AG04449 (cell line): ENCODE measurements around the gene SMYD1.

Experiments used
- CTCF ChIA-PET: fragments of 350-600 bp; formaldehyde crosslinking; extraction: SDS; loops from one replicate; lab custom pipeline; 2021; ENCODE audit warnings: antibody characterized with exemption; lab: Yijun Ruan, JAX
- POLR2A ChIA-PET: fragments of 400-600, 350-600 bp; formaldehyde crosslinking; extraction: SDS; loops from one replicate; lab custom pipeline; 2020; ENCODE audit warnings: antibody characterized with exemption, inconsistent platforms; lab: Yijun Ruan, JAX
- DNase-seq: peaks from one replicate; pipeline ENCODE4 v3.0.0-alpha.2; 2010; ENCODE audit warnings: low read depth, low spot score
- H3K4me3 ChIP-seq: 2 replicates; pipeline ENCODE4 v1.5.1; 2011; ENCODE audit warnings: low read depth, mild to moderate bottlenecking, control low read depth, low read length
- TF ChIP-seq, protein P1 (sequence below): IDR thresholded peaks from one replicate; pipeline ENCODE4 v1.5.1; 2011; ENCODE audit warnings: mild to moderate bottlenecking, moderate library complexity, low read length, control low read depth, inconsistent platforms; ENCODE audit not compliant: insufficient read depth; ENCODE audit errors: missing control alignments

SMYD1 gene

DNA sequence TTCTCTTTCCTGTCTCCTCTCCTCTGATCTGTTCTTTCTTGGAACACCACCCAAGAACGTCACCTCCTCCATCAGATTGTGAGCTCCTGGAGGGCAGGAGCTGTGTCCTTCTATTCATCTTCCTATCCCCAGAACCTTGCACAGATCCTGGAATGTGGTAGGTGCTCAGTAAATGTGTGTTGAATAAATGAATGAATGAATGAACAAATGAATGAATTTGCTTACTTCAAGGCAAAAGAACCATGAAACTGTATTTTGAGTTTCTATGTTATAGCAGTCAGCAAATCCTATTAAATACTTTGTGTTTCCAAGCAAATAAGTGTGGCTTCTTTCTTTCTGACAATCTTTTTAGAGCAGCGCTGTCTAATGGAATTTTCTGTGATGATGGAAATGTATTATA is 45.4 kb downstream of the SMYD1 start:
- CTCF ChIA-PET = no interaction called here
- H3K4me3 ChIP-seq = no peak overlapping the region
- DNase-seq = no peak
- TF ChIP-seq, protein P1, sequence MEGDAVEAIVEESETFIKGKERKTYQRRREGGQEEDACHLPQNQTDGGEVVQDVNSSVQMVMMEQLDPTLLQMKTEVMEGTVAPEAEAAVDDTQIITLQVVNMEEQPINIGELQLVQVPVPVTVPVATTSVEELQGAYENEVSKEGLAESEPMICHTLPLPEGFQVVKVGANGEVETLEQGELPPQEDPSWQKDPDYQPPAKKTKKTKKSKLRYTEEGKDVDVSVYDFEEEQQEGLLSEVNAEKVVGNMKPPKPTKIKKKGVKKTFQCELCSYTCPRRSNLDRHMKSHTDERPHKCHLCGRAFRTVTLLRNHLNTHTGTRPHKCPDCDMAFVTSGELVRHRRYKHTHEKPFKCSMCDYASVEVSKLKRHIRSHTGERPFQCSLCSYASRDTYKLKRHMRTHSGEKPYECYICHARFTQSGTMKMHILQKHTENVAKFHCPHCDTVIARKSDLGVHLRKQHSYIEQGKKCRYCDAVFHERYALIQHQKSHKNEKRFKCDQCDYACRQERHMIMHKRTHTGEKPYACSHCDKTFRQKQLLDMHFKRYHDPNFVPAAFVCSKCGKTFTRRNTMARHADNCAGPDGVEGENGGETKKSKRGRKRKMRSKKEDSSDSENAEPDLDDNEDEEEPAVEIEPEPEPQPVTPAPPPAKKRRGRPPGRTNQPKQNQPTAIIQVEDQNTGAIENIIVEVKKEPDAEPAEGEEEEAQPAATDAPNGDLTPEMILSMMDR = no peak
- POLR2A ChIA-PET = no interaction called here

DNA sequence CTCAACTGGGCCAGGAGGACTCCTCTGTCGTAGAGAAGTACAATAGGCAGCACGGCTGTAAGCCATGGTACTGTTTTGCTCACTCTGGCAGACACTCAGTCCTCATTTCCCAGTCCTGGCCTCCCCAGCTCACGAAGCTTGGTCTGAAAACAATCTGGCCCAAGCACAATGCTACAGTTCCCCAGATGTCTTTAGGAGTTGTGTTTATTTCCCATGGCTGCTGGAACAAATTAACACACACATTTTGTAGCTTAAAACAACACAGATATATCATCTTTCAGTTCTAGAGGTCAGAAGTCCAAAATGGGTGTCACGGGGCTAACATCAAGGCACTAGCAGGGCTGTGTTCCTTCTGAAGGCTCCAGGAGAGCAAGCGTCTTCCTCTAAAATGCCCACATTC is 47.3 kb downstream of the SMYD1 start:
- TF ChIP-seq, protein P1 = no peak
- ChIA-PET POLR2A (no interaction called here), CTCF (interaction anchor here (1.2 kb wide), 1 partner anchor 54 kb away, joined by 5 read pairs; no protein-coding TSS in a partner anchor)
- no peak overlapping the region for H3K4me3 ChIP-seq
- DNase-seq = no peak

DNA sequence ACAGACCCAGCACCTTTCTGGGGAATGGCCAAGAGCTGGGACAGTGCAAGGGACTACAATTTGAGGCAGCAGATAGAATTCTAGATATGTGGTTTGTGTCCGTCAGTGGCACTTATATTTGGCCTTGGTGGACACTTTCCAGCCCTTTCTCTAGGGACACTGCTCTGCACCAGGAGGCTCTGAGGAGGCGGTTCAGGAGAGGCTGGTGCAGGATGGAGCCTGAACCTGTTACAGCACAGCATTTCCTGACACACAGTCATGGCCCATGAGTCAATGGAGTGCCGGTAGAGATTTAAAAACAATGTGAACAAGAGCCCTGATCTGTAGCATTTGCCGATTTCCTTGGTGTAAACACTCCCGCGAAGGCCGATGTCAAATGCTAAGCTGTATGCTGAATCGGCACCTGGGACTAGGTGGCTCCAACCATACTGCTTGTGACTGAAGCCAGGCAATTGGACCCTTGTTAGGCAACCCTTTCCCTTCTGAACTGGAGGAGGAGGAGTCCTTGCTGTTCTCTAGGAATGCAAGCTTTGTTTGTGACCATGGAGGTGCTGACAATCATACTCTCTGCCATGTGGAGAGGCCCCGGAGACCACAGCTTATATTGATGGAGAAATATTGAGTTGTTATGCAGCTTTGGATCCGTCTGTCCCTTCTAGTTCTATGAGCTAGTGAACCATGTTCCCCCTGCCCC is 48.3 kb downstream of the SMYD1 start:
- no peak overlapping the region for H3K4me3 ChIP-seq
- no peak for DNase-seq
- ChIA-PET CTCF (no interaction called here), POLR2A (no interaction called here)
- TF ChIP-seq, protein P1 = no peak

DNA sequence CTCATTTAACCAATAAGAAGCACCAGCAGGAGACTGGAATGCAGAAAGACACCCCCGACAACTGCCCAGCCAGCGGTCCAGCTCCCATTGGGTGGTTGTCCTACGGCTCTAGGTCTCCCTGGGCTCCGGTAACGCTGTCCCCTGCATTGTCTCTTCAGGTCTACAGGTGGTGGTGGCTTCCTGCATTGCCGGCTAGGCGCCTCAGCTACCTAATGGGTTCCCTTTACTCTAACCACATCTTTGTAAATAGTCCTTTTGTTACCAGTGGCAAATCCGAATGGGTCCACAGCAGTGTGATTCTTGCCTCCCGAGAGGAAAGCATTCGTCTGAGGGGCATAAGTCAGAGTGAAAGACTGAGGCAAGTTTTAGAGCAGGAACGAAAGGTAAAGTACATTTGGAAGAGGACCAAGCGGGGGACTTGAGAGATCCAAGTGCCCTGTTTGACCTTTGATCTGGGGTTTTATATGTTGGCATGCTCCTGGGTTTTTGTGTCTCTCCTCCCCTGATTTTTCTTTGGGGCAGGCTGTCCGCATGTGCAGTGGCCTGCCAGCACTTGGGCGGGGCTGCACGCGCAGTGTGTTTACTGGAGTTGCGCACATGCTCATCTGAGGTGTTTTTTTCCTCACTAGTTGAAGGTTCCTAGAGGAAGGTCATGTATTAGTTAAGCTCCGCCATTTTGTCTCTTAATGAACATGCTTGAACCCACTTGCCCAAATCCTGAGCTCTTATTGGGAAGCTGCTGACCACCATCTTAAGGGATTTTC is 49.2 kb downstream of the SMYD1 start:
- no peak for DNase-seq
- CTCF ChIA-PET = no interaction called here
- POLR2A ChIA-PET = no interaction called here
- TF ChIP-seq, protein P1 = no peak
- H3K4me3 ChIP-seq = no peak overlapping the region

DNA sequence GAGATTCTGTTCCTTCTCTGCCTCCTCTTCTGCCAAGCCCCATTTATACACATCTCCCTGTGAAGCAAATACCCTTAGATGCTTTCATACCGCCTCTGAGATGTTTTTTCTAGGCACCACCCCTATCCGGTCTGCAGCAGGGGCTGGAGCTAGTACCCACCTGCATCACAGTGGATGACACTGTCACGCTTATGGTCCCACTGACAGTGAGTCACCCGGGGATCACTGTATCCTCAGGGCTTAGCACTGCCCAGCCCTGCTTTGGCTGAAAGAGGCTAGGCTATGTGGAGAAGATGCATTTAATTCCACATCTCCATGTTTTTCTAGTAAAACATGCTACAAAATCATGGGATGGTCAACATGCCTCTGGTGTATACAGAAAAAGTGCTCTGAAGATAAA is 50.3 kb downstream of the SMYD1 start:
- H3K4me3 ChIP-seq = no peak overlapping the region
- no peak for DNase-seq
- TF ChIP-seq, protein P1 = no peak
- CTCF ChIA-PET = no interaction called here
- POLR2A ChIA-PET = no interaction called here

DNA sequence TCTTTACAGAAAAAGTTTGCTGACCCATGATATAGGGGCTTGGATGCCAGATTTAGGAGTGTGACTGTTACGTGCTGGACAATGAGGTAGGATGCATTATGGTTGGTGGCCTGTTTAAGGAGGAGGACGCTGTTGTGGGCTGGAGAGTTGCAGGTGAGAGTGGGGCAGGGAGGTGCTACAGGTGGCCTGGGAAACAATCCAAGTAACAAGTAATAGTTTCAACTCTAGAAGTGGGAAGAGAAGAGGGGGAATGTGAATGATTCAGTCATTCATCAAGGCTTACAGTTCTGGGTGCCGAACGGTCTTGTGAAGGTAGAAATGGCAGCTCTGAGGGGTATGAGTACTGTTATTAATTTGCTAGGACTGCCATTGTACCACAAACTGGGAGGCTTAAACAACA is 54.1 kb downstream of the SMYD1 start:
- no peak overlapping the region for H3K4me3 ChIP-seq
- TF ChIP-seq, protein P1 = no peak
- ChIA-PET CTCF (no interaction called here), POLR2A (interaction anchor here (0.6 kb wide), 1 partner anchor 67 kb away, joined by 3 read pairs; no protein-coding TSS in a partner anchor)
- DNase-seq = no peak
